Neural progenitor cell (in vitro differentiated cells): Measurements from ENCODE around the gene GPRIN3. TPM values are rescaled to one million over a fixed set of nuclear protein-coding genes. Genes with fewer than 3 reads are reported as not detected.

Experiments
- DNase-seq: peaks from one replicate; pipeline ENCODE4 v3.0.0-alpha.2; 2016; ENCODE audit warnings: low spot score
- H2AFZ ChIP-seq: fragments of 200-600 bp; sonication (generic); replicated peaks from 2 replicates; pipeline ENCODE4 v1.6.1; 2016; ENCODE audit warnings: antibody characterized with exemption
- H3F3A ChIP-seq: fragments of 200-600 bp; sonication (generic); 2 replicates; pipeline ENCODE4 v1.6.1; 2016; ENCODE audit warnings: antibody characterized with exemption, low read depth
- H3K27ac ChIP-seq: fragments of 200-600 bp; sonication (generic); 2 replicates; pipeline ENCODE4 v1.5.1; 2016; ENCODE audit warnings: mild to moderate bottlenecking
- H3K27me3 ChIP-seq: fragments of 200-600 bp; sonication (generic); 2 replicates; pipeline ENCODE4 v1.6.1; 2016; ENCODE audit warnings: mild to moderate bottlenecking, moderate library complexity
- H3K36me3 ChIP-seq: fragments of 200-600 bp; sonication (generic); 2 replicates; pipeline ENCODE4 v1.5.1; 2016
- H3K4me1 ChIP-seq: fragments of 200-600 bp; sonication (generic); 2 replicates; pipeline ENCODE4 v1.6.1; 2016; ENCODE audit warnings: mixed run types
- H3K4me2 ChIP-seq: fragments of 200-600 bp; sonication (generic); 2 replicates; pipeline ENCODE4 v1.6.1; 2016
- H3K4me3 ChIP-seq: fragments of 200-600 bp; sonication (generic); 2 replicates; pipeline ENCODE4 v1.5.1; 2016
- H3K79me2 ChIP-seq: fragments of 200-600 bp; sonication (generic); 2 replicates; pipeline ENCODE4 v1.6.1; 2016; ENCODE audit warnings: low read depth
- H3K9ac ChIP-seq: fragments of 200-600 bp; sonication (generic); 2 replicates; pipeline ENCODE4 v1.6.1; 2016
- H3K9me3 ChIP-seq: fragments of 200-600 bp; sonication (generic); 2 replicates; pipeline ENCODE4 v1.5.1; 2016; ENCODE audit warnings: low read depth
- H4K20me1 ChIP-seq: fragments of 200-600 bp; sonication (generic); 2 replicates; pipeline ENCODE4 v1.6.1; 2016; ENCODE audit warnings: low read depth
- H3K27ac Mint-ChIP-seq: 3 replicates; pipeline ENCODE4 v1.8.0; 2021; ENCODE audit warnings: mixed read lengths
- H3K27me3 Mint-ChIP-seq: 2 replicates; pipeline ENCODE4 v1.8.0; 2022; ENCODE audit warnings: low read depth, mild to moderate bottlenecking, inconsistent platforms, moderate library complexity, mixed read lengths; ENCODE audit not compliant: insufficient read depth
- H3K36me3 Mint-ChIP-seq: 3 replicates; pipeline ENCODE4 v1.8.0; 2021; ENCODE audit warnings: mixed read lengths
- H3K4me1 Mint-ChIP-seq: 3 replicates; pipeline ENCODE4 v1.8.0; 2021; ENCODE audit warnings: mixed read lengths
- H3K4me3 Mint-ChIP-seq: 3 replicates; pipeline ENCODE4 v1.8.0; 2021; ENCODE audit warnings: mild to moderate bottlenecking, moderate library complexity, mixed read lengths
- H3K9me3 Mint-ChIP-seq: 3 replicates; pipeline ENCODE4 v1.8.0; 2020; ENCODE audit warnings: mixed read lengths
- CTCF ChIP-seq: fragments of 200-600 bp; sonication (generic); IDR thresholded peaks from 2 replicates; pipeline ENCODE4 v1.5.1; 2017; ENCODE audit warnings: antibody characterized with exemption, mild to moderate bottlenecking
- EZH2 ChIP-seq: fragments of 200-600 bp; sonication (generic); IDR thresholded peaks from 2 replicates; pipeline ENCODE4 v1.6.1; 2017; ENCODE audit warnings: antibody characterized with exemption, mild to moderate bottlenecking, moderate library complexity
- EZH2phosphoT487 ChIP-seq: fragments of 200-600 bp; sonication (generic); IDR thresholded peaks from 2 replicates; pipeline ENCODE4 v1.6.1; 2017; ENCODE audit warnings: antibody characterized with exemption
- total RNA-seq: library from RNA; depleted of rRNA; stranded (reverse); fragments of >200 nt; gene quantifications from 2 replicates; pipeline ENCODE4 v1.2.3, GENCODE V29; 2015; ENCODE audit warnings: low replicate concordance

GPRIN3 gene
- total RNA-seq, 1 donor from 2014 or later, result 0.15 TPM

DNA sequence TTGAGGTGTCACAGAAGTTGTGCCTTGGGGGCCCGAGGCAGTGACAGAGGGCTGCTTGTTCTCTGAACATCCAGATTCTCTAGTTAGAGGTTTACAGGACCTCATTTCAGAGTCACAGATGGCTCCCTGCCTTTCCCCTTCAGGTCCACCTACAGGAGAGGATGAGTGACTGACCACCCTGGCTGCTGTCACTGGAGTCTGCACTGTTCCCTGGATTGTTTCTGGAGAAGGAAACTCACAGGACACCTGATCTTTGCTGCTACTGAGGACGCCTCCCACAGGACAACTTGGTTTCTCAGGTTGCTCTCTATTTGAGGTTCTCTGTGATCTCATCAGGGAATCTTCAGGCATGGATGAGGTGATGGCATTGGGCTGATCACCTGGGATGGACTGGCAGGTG, 58.3 kb downstream of the GPRIN3 start:
- H3K9ac ChIP-seq, result no peak overlapping the region
- no peaks in the 10 kb centered on the region for H3K27me3 ChIP-seq
- Mint-ChIP-seq H3K36me3 (no peaks in the 10 kb centered on the region), H3K27ac (no peak overlapping the region), H3K4me3 (no peak overlapping the region), H3K4me1 (peaks cover 5% of the 10 kb centered on the region), H3K27me3 (peaks cover 6% of the 10 kb centered on the region), H3K9me3 (no peaks in the 10 kb centered on the region)
- no peak overlapping the region for H2AFZ ChIP-seq
- H4K20me1 ChIP-seq, result no peaks in the 10 kb centered on the region
- H3K27ac ChIP-seq, result no peak overlapping the region
- H3K4me1 ChIP-seq, result peaks cover 3% of the 10 kb centered on the region
- TF ChIP-seq CTCF, result no peak
- TF ChIP-seq EZH2, result no peak
- TF ChIP-seq EZH2phosphoT487, result no peak
- H3K4me2 ChIP-seq, result no peak overlapping the region
- H3K79me2 ChIP-seq, result no peaks in the 10 kb centered on the region
- no peak overlapping the region for H3K4me3 ChIP-seq
- H3F3A ChIP-seq, result no peaks in the 10 kb centered on the region
- no peak for DNase-seq
- H3K36me3 ChIP-seq, result no peaks in the 10 kb centered on the region
- no peaks in the 10 kb centered on the region for H3K9me3 ChIP-seq

GRCh38 chr4:89248879-89249281, 58.7 kb downstream of the GPRIN3 start:
- no peak for DNase-seq
- no peak overlapping the region for H3K4me2 ChIP-seq
- Mint-ChIP-seq H3K36me3 (no peaks in the 10 kb centered on the region), H3K9me3 (no peaks in the 10 kb centered on the region), H3K4me1 (peaks cover 5% of the 10 kb centered on the region), H3K27me3 (peaks cover 5% of the 10 kb centered on the region), H3K4me3 (no peak overlapping the region), H3K27ac (no peak overlapping the region)
- no peak overlapping the region for H3K9ac ChIP-seq
- no peaks in the 10 kb centered on the region for H4K20me1 ChIP-seq
- peaks cover 3% of the 10 kb centered on the region for H3K4me1 ChIP-seq
- H3K4me3 ChIP-seq, result no peak overlapping the region
- H3F3A ChIP-seq, result no peaks in the 10 kb centered on the region
- no peaks in the 10 kb centered on the region for H3K79me2 ChIP-seq
- H3K27me3 ChIP-seq, result no peaks in the 10 kb centered on the region
- no peaks in the 10 kb centered on the region for H3K9me3 ChIP-seq
- H3K27ac ChIP-seq, result no peak overlapping the region
- no peak overlapping the region for H2AFZ ChIP-seq
- H3K36me3 ChIP-seq, result no peaks in the 10 kb centered on the region
- no peak for TF ChIP-seq EZH2phosphoT487
- TF ChIP-seq CTCF, result no peak
- no peak for TF ChIP-seq EZH2

DNA sequence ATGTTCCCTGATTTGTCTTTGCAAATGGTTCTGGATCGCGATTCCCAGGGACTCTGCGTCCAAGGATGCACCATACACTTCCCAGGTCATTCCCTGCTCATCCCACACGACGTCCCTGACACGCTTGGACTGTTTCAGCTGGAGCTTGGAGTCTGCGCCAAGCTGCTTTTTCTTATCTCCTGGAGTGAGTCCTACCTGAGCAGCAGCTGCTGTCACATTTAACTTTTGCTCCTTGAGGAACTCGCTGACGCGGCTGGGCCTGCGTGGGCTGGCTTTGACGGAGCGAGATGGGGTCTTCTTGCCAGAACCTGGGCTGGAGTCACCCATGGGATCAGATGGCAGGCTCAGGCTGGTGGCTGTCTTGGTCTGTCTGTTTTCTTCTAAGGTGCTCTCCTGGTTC, 59.6 kb downstream of the GPRIN3 start:
- DNase-seq, result no peak
- no peak overlapping the region for H3K9ac ChIP-seq
- no peak overlapping the region for H3K4me3 Mint-ChIP-seq

More for the DNA sequence above, 59.6 kb downstream of the GPRIN3 start:
- no peak for TF ChIP-seq EZH2phosphoT487
- no peak for TF ChIP-seq EZH2
- no peak for TF ChIP-seq CTCF
- Histone ChIP-seq H4K20me1 (no peaks in the 10 kb centered on the region), H3K79me2 (no peaks in the 10 kb centered on the region), H3K27ac (no peak overlapping the region), H2AFZ (no peak overlapping the region), H3K4me1 (peaks cover 3% of the 10 kb centered on the region), H3K36me3 (no peaks in the 10 kb centered on the region), H3K27me3 (no peaks in the 10 kb centered on the region), H3K4me3 (no peak overlapping the region), H3F3A (no peaks in the 10 kb centered on the region), H3K4me2 (no peak overlapping the region), H3K9me3 (no peaks in the 10 kb centered on the region)
- Mint-ChIP-seq H3K9me3 (no peaks in the 10 kb centered on the region), H3K4me1 (peaks cover 5% of the 10 kb centered on the region), H3K27me3 (peaks cover 5% of the 10 kb centered on the region), H3K36me3 (no peaks in the 10 kb centered on the region), H3K27ac (no peak overlapping the region)
